22Rv1 (cell line): Measurements from ENCODE around the gene BCAS1.

Experiments
- H3K27ac ChIP-seq: fragments of 450-650 bp; 2 replicates; pipeline ENCODE4 v1.5.1; 2017
- CTCF ChIP-seq: fragments of 450-650 bp; IDR thresholded peaks from 2 replicates; pipeline ENCODE4 v1.5.1; 2017; ENCODE audit warnings: mild to moderate bottlenecking
- ZFX ChIP-seq: fragments of 450-650 bp; IDR thresholded peaks from 2 replicates; pipeline ENCODE4 v1.6.1; 2017; ENCODE audit warnings: antibody characterized with exemption, borderline replicate concordance

The BCAS1 gene

GRCh38 chr20:53931597-53931996 lies 138.8 kb downstream of the BCAS1 start:
- TF ChIP-seq ZFX, result no peak
- no peak overlapping the region for H3K27ac ChIP-seq

- TF ChIP-seq ZFX (no peak), CTCF (no peak)
- H3K27ac ChIP-seq, result no peak overlapping the region
Observed at GRCh38 chr20:53930651-53931504, 139.5 kb downstream of the BCAS1 start.

- H3K27ac ChIP-seq, result no peak overlapping the region
- no peak for TF ChIP-seq CTCF
- TF ChIP-seq ZFX, result no peak
Observed at GRCh38 chr20:53929974-53930650, 140.3 kb downstream of the BCAS1 start.

GRCh38 chr20:53929399-53929798 lies 141.0 kb downstream of the BCAS1 start:
- TF ChIP-seq CTCF (no peak), ZFX (no peak)
- H3K27ac ChIP-seq, result no peak overlapping the region

- TF ChIP-seq ZFX (no peak), CTCF (no peak)
- no peak overlapping the region for H3K27ac ChIP-seq
Observed at GRCh38 chr20:53927990-53928389, 142.4 kb downstream of the BCAS1 start.

GRCh38 chr20:53926428-53927028 lies 143.9 kb downstream of the BCAS1 start:
- TF ChIP-seq CTCF (no peak), ZFX (no peak)
- no peak overlapping the region for H3K27ac ChIP-seq

GRCh38 chr20:53925651-53926401 lies 144.6 kb downstream of the BCAS1 start:
- H3K27ac ChIP-seq, result no peak overlapping the region
- TF ChIP-seq CTCF (no peak), ZFX (no peak)
